Right lung (tissue), 5 donors: ENCODE data around the gene NID1. TPM values are rescaled to one million over a fixed set of nuclear protein-coding genes. Genes with fewer than 3 reads are reported as not detected.
"Not testable (repeated sequence)": the region's sequence is repeated elsewhere in the genome, so short reads cannot be mapped to it uniquely, and the experiment has no call there.

Experiments
- DNase-seq, 2 donors: peaks; one replicate each; pipeline ENCODE4 v3.0.0-alpha.2; 2013
- polyA plus RNA-seq, 5 donors: library from polyadenylated mRNA; unstranded; fragments of 120-200 nt; gene quantifications; one replicate each; pipeline versions ENCODE4 v1.2.1 to v1.2.3, GENCODE V29; 2013; ENCODE audit warnings: inconsistent platforms in 1 of 5, low replicate concordance in 1 of 5; ENCODE audit not compliant: insufficient read length in 5 of 5, insufficient read depth in 1 of 5

Gene NID1
- polyA plus RNA-seq, 5 donors, result 181 to 249 (median 204) TPM

- no peak for DNase-seq
Observed at GRCh38 chr1:236035681-236036101, 29.2 kb downstream of the NID1 start.

GRCh38 chr1:236033336-236033735 is 31.6 kb downstream of the NID1 start:
- no peak for DNase-seq

- peak; percentile 57 to 66 for DNase-seq
Observed at GRCh38 chr1:236030534-236030933, 34.4 kb downstream of the NID1 start.

- DNase-seq, result no peak
Observed at GRCh38 chr1:236029428-236029940, 35.4 kb downstream of the NID1 start.

GRCh38 chr1:236027104-236027503 is 37.8 kb downstream of the NID1 start:
- DNase-seq, result no peak

- no peak for DNase-seq
Observed at GRCh38 chr1:236025836-236026235, 39.1 kb downstream of the NID1 start.

- no peak for DNase-seq
Observed at GRCh38 chr1:236024641-236025040, 40.2 kb downstream of the NID1 start.

- no peak for DNase-seq
Observed at GRCh38 chr1:236023926-236024565, 40.8 kb downstream of the NID1 start.

- peak in 1 of 2 donors; percentile 54 for DNase-seq
Observed at GRCh38 chr1:236021424-236022135, 43.3 kb downstream of the NID1 start.

- no peak for DNase-seq
Observed at GRCh38 chr1:236020359-236021219, 44.3 kb downstream of the NID1 start.

GRCh38 chr1:236018885-236019453 is 45.9 kb downstream of the NID1 start:
- DNase-seq, result peak; percentile 67 to 68

GRCh38 chr1:236016782-236017400 is 48.0 kb downstream of the NID1 start:
- DNase-seq, result no peak

- DNase-seq, result no peak
Observed at GRCh38 chr1:236016083-236016482, 48.8 kb downstream of the NID1 start.

- no peak for DNase-seq
Observed at GRCh38 chr1:236015539-236015938, 49.4 kb downstream of the NID1 start.

- no peak for DNase-seq
Observed at GRCh38 chr1:236013330-236013729, 51.6 kb downstream of the NID1 start.

GRCh38 chr1:236011641-236012040 is 53.2 kb downstream of the NID1 start:
- no peak for DNase-seq

- DNase-seq, result no peak
Observed at GRCh38 chr1:236010443-236010842, 54.4 kb downstream of the NID1 start.

GRCh38 chr1:236009857-236010256 is 55.0 kb downstream of the NID1 start:
- no peak for DNase-seq

GRCh38 chr1:236009191-236009590 is 55.7 kb downstream of the NID1 start:
- DNase-seq, result no peak

- DNase-seq, result no peak
Observed at GRCh38 chr1:236007781-236008180, 57.1 kb downstream of the NID1 start.

GRCh38 chr1:236003058-236003457 is 61.8 kb downstream of the NID1 start:
- not testable (repeated sequence) for DNase-seq
